ENCODE results near the gene ZNF407. TPM values are rescaled to one million over a fixed set of nuclear protein-coding genes. Genes with fewer than 3 reads are reported as not detected.
"Not testable (repeated sequence)": the region's sequence is repeated elsewhere in the genome, so short reads cannot be mapped to it uniquely, and the experiment has no call there.

Gene ZNF407
- total and polyA plus RNA-seq, 2 experiments from 2014 or later = 2.1 to 10.4 TPM

DNA sequence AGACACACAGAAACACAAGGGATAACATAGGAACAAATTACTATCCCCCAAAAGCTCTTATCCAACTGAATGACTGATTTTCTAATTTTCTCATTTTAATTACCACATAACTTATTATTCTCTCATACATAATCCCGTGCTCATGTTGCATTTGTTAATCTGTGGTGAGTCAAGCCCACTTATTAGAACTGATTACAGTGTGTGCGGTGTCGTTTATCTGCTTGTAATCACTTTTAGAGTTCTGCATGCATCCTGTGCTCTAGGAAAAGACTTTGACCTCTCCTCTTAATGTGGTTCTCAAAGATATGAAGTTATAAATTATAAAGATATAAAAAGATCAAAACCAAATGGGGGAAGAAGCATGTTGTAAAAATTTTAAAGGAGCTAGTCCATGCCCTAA, 33.7 kb upstream of the ZNF407 start:
- peaks cover 8% of the 10 kb centered on the region for H3K27me3 Mint-ChIP-seq (ENCODE audit: insufficient read depth, low read depth, poor library complexity)
- no peaks in the 10 kb centered on the region for H3K27me3 ChIP-seq (ENCODE audit: insufficient read depth)
- no peaks in the 10 kb centered on the region for H3K36me3 ChIP-seq (ENCODE audit: insufficient read depth)
- H3K79me2 ChIP-seq (replicated peaks; ENCODE audit: insufficient read depth) = no peaks in the 10 kb centered on the region
- no peak for TF ChIP-seq CREB1 (CRISPR knock-in tag; IDR thresholded peaks at IDR 0.05; ENCODE audit: low read depth)
- no peak for TF ChIP-seq JUNB (IDR thresholded peaks at IDR 0.05; ENCODE audit: unreplicated experiment)
- TF ChIP-seq ZNF114 (CRISPR knock-in tag; IDR thresholded peaks at IDR 0.05) = no peak
- no peak for TF ChIP-seq EZH2phosphoT487 (IDR thresholded peaks at IDR 0.05; ENCODE audit: unreplicated experiment)
- TF ChIP-seq, protein P1, sequence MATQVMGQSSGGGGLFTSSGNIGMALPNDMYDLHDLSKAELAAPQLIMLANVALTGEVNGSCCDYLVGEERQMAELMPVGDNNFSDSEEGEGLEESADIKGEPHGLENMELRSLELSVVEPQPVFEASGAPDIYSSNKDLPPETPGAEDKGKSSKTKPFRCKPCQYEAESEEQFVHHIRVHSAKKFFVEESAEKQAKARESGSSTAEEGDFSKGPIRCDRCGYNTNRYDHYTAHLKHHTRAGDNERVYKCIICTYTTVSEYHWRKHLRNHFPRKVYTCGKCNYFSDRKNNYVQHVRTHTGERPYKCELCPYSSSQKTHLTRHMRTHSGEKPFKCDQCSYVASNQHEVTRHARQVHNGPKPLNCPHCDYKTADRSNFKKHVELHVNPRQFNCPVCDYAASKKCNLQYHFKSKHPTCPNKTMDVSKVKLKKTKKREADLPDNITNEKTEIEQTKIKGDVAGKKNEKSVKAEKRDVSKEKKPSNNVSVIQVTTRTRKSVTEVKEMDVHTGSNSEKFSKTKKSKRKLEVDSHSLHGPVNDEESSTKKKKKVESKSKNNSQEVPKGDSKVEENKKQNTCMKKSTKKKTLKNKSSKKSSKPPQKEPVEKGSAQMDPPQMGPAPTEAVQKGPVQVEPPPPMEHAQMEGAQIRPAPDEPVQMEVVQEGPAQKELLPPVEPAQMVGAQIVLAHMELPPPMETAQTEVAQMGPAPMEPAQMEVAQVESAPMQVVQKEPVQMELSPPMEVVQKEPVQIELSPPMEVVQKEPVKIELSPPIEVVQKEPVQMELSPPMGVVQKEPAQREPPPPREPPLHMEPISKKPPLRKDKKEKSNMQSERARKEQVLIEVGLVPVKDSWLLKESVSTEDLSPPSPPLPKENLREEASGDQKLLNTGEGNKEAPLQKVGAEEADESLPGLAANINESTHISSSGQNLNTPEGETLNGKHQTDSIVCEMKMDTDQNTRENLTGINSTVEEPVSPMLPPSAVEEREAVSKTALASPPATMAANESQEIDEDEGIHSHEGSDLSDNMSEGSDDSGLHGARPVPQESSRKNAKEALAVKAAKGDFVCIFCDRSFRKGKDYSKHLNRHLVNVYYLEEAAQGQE (IDR thresholded peaks at IDR 0.05; ENCODE audit: unreplicated experiment) = no peak
- TF ChIP-seq STAT1 (IDR thresholded peaks at IDR 0.05; ENCODE audit: unreplicated experiment) = no peak
- TF ChIP-seq POLR2AphosphoS5 (IDR thresholded peaks at IDR 0.05; ENCODE audit: low read depth) = no peak
- TF ChIP-seq ZNF331 (CRISPR knock-in tag; IDR thresholded peaks at IDR 0.05; ENCODE audit: low read depth) = no peak
- TF ChIP-seq, protein P2, sequence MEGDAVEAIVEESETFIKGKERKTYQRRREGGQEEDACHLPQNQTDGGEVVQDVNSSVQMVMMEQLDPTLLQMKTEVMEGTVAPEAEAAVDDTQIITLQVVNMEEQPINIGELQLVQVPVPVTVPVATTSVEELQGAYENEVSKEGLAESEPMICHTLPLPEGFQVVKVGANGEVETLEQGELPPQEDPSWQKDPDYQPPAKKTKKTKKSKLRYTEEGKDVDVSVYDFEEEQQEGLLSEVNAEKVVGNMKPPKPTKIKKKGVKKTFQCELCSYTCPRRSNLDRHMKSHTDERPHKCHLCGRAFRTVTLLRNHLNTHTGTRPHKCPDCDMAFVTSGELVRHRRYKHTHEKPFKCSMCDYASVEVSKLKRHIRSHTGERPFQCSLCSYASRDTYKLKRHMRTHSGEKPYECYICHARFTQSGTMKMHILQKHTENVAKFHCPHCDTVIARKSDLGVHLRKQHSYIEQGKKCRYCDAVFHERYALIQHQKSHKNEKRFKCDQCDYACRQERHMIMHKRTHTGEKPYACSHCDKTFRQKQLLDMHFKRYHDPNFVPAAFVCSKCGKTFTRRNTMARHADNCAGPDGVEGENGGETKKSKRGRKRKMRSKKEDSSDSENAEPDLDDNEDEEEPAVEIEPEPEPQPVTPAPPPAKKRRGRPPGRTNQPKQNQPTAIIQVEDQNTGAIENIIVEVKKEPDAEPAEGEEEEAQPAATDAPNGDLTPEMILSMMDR (conservative IDR thresholded peaks at IDR 0.05; ENCODE audit: low read depth in 2 of 2) = no peak
- TF ChIP-seq EZH2 (IDR thresholded peaks at IDR 0.05; ENCODE audit: low read depth, unreplicated experiment) = no peak
- TF ChIP-seq NANOG (IDR thresholded peaks at IDR 0.05; ENCODE audit: borderline replicate concordance) = no peak
- no peaks in the 10 kb centered on the region; the same call in 1 of the 2 replicates for H3K9me2 ChIP-seq (ENCODE audit: insufficient read depth)
- DNase-seq (ENCODE audit: low spot score) = no peak
- H4K20me1 ChIP-seq (replicated peaks; ENCODE audit: insufficient read depth) = no peaks in the 10 kb centered on the region
- H3K27ac ChIP-seq (ENCODE audit: low read depth) = no peak overlapping the region
- H2AFZ ChIP-seq = no peak overlapping the region
- H3K4me1 ChIP-seq (ENCODE audit: insufficient read depth) = no peaks in the 10 kb centered on the region
- no peaks in the 10 kb centered on the region for H3K4me1 Mint-ChIP-seq
- H3K27ac Mint-ChIP-seq = no peak overlapping the region
- H3K4me3 Mint-ChIP-seq = no peak overlapping the region
- peaks cover 46% of the 10 kb centered on the region for H3K9me3 Mint-ChIP-seq
- H3K4me3 ChIP-seq = no peak overlapping the region
- H3K36me3 Mint-ChIP-seq (ENCODE audit: low read depth) = peaks cover 22% of the 10 kb centered on the region
- no peak for ATAC-seq
- H3K4me2 ChIP-seq = no peak overlapping the region
- no peaks in the 10 kb centered on the region for H3F3A ChIP-seq (replicated peaks; ENCODE audit: low read depth)

DNA sequence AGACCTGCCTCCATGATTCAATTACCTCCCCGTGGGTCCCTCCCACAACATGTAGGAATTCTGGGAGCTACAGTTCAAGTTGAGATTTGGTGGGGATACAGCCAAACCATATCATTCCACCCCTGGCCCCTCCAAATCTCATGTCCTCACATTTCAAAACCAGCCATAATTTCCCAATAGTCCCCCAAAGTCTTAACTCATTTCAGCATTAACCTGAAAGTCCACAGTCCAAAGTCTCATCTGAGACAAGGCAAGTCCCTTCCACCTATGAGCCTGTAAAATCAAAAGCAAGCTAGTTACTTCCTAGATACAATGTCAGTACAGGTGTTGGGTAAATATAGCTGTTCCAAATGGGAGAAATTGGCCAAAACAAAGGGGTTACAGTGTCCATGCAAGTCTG, 32.5 kb upstream of the ZNF407 start:
- ATAC-seq = not testable (repeated sequence)

DNA sequence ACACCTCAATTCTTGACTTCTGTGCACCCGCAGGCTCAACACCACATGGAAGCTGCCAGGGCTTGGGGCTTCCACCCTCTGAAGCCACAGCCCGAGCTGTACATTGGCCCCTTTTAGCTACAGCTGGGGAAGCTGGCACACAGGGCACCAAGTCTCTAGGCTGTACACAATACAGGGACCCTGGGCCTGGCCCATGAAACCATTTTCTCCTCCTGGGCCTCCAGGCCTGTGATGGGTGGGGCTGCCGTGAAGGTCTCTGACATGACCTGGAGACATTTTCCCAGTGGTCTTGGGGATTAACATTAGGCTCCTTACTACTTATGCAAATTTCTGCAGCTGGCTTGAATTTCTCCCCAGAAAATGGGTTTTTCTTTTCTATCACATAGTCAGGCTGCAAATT, 31.7 kb upstream of the ZNF407 start:
- H3K27ac ChIP-seq (ENCODE audit: low read depth); H3K27me3 Mint-ChIP-seq (ENCODE audit: insufficient read depth, low read depth, poor library complexity); H3K4me3 ChIP-seq; H3K27ac Mint-ChIP-seq; H4K20me1 ChIP-seq (replicated peaks; ENCODE audit: insufficient read depth); H3K4me3 Mint-ChIP-seq; ATAC-seq; H3F3A ChIP-seq (replicated peaks; ENCODE audit: low read depth); H3K4me1 Mint-ChIP-seq; H3K4me2 ChIP-seq; H3K4me1 ChIP-seq (ENCODE audit: insufficient read depth); H3K79me2 ChIP-seq (replicated peaks; ENCODE audit: insufficient read depth); H3K36me3 ChIP-seq (ENCODE audit: insufficient read depth); H3K9me2 ChIP-seq (ENCODE audit: insufficient read depth); H3K27me3 ChIP-seq (ENCODE audit: insufficient read depth); DNase-seq (ENCODE audit: low spot score); H2AFZ ChIP-seq: not testable (repeated sequence)
- Mint-ChIP-seq H3K36me3 (ENCODE audit: low read depth) (peaks cover 22% of the 10 kb centered on the region), H3K9me3 (peaks cover 49% of the 10 kb centered on the region)

More for the DNA sequence above, 32.5 kb upstream of the ZNF407 start:
- H3K27ac Mint-ChIP-seq; H3K79me2 ChIP-seq (replicated peaks; ENCODE audit: insufficient read depth); H3K4me1 Mint-ChIP-seq; H3K4me3 Mint-ChIP-seq; H3K27me3 Mint-ChIP-seq (ENCODE audit: insufficient read depth, low read depth, poor library complexity); DNase-seq (ENCODE audit: low spot score); H3K27me3 ChIP-seq (ENCODE audit: insufficient read depth); H3K4me3 ChIP-seq; H3K9me2 ChIP-seq (ENCODE audit: insufficient read depth); H3K27ac ChIP-seq (ENCODE audit: low read depth); H3K4me2 ChIP-seq; H3K4me1 ChIP-seq (ENCODE audit: insufficient read depth); H2AFZ ChIP-seq; H3K36me3 ChIP-seq (ENCODE audit: insufficient read depth); H3F3A ChIP-seq (replicated peaks; ENCODE audit: low read depth); H4K20me1 ChIP-seq (replicated peaks; ENCODE audit: insufficient read depth): not testable (repeated sequence)
- peaks cover 22% of the 10 kb centered on the region for H3K36me3 Mint-ChIP-seq (ENCODE audit: low read depth)
- peaks cover 49% of the 10 kb centered on the region for H3K9me3 Mint-ChIP-seq
